DMS114 treated with DMSO at 0.1 percent for 48 hours (cell line): ENCODE results near the gene JMJD1C.
"Not testable (repeated sequence)": the region's sequence is repeated elsewhere in the genome, so short reads cannot be mapped to it uniquely, and the experiment has no call there.

Experiments used
- DNase-seq: peaks from one replicate; lab custom pipeline; 2025; ENCODE audit not compliant: unreplicated experiment; lab: John Stamatoyannopoulos, UW

Gene JMJD1C

GRCh38 chr10:63407136-63407662, 58.6 kb downstream of the JMJD1C start:
- no peak for DNase-seq

DNA sequence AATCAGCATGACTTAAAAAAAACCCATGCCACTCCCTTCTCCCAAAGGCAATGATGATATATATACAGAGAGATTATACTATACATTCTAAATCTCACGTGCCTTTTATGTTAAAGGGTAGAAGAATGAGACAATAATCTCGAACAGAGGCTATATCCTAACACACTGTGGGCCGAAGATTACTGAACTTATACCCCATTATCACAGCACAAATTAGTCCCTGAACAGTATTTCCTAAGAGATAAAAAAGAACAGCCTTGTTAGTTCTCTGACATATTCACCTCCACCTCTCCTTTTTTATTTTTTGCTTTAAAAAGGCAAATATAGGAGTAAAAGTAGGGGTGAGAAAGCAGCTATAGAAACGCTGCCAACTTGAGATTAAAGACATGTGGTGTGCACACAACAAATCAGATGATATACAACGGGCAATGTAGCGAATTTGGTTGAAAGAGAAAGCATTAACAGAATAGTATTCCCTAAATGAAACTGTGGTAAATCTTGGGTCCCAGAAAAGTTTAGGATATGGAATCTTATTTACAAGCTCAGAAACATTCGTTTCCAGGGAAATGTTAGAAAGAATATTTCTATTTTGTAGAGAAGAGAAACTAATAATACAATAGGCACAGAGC, 69.5 kb downstream of the JMJD1C start:
- no peak for DNase-seq

- DNase-seq = no peak
Measured at GRCh38 chr10:63393050-63393449, 72.7 kb downstream of the JMJD1C start.

DNA sequence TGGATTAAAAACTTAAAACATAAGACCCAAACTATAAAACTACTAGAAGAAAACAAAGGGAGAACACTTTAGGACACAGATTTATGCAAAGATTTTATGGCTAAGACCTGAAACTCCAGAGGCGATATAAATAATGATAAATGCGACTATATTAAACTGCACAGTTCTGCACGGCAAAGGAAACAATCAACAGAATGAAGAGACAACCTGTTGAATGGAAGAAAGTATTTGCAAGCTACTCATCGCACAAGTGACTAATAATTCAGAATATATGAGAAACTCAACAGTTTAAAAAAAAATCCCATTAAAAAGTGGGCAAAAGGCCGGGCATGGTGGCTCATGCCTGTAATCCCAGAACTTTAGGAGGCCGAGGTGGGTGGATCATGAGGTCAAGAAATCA, 73.6 kb downstream of the JMJD1C start:
- no peak for DNase-seq

GRCh38 chr10:63391812-63392211, 74.0 kb downstream of the JMJD1C start:
- no peak for DNase-seq

DNA sequence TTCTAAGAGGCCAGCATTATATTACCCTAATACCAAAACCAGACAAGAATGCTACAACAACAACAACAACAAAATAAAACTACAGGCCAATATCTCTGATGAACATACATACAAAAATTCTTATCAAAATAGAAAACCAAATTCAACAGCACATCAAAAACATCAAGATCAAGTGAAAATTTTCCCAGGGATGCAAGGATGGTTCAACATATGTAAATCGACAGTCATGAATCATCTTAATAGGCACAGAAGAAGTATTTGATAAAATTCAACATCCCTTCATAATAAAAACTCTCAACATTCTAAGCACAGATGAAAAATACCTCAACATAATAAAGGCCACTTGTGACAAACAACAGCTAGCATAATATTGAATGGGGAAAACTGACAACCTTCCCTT, 75.3 kb downstream of the JMJD1C start:
- DNase-seq = no peak

- DNase-seq = no peak
Measured at GRCh38 chr10:63388421-63389031, 77.3 kb downstream of the JMJD1C start.

GRCh38 chr10:63385254-63385653, 80.5 kb downstream of the JMJD1C start:
- DNase-seq = no peak

DNA sequence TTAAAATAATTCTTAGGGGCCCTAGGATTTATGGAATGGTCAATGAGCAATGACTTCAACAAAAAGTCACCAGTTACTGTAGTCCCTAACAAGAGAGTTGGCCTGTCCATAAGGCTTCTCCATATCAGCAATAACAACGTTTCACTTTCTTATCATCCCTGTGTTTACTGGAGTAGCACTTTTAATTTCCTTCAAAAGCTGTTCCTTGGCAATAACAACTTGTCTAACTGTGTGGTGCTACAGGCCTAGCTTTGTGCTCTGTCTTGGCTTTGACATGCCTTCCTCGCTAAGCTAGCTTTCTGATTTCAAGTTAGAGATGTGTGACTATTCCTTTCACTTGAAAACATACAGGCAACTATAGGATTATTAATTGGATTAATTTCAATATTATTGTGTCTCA, 81.1 kb downstream of the JMJD1C start:
- no peak for DNase-seq

- no peak for DNase-seq
Measured at GRCh38 chr10:63384001-63384400, 81.8 kb downstream of the JMJD1C start.

DNA sequence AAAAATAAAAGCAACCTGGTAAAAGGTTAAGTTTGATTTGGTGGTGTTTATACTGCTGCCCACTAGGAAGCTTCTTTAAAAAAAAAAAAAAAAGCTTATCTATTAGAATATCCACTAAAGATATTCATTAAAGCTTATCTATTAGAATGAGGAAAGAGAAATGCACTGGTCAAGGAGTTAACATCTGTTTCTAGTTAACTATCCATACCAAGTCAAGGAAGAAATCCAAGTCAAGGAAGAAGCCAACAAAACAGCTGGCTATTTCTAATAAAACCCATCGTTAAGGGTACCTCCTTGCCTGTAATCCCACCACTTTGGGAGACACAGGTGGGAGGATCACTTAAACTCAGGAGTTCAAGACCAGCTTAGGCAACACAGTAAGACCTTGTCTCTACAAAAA, 82.6 kb downstream of the JMJD1C start:
- DNase-seq = no peak

DNA sequence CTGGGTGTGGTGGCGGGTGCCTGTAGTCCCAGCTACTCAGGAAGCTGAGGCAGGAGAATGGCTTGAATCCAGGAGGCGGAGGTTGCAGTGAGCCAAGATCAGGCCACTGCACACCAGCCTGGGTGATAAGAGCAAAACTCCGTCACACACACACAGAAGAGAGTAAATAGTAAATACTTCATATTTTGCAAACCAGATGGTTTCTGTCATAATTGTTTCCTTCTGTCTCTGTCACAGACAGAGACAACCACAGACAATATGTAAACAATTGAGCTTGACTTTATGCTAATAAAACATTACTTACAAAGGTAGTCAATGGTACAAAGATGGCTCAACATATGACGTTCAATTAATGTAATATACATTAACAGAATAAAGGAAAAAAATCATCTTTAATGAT, 83.7 kb downstream of the JMJD1C start:
- DNase-seq = no peak

- DNase-seq = not testable (repeated sequence)
Measured at GRCh38 chr10:63377305-63377661, 88.5 kb downstream of the JMJD1C start.

DNA sequence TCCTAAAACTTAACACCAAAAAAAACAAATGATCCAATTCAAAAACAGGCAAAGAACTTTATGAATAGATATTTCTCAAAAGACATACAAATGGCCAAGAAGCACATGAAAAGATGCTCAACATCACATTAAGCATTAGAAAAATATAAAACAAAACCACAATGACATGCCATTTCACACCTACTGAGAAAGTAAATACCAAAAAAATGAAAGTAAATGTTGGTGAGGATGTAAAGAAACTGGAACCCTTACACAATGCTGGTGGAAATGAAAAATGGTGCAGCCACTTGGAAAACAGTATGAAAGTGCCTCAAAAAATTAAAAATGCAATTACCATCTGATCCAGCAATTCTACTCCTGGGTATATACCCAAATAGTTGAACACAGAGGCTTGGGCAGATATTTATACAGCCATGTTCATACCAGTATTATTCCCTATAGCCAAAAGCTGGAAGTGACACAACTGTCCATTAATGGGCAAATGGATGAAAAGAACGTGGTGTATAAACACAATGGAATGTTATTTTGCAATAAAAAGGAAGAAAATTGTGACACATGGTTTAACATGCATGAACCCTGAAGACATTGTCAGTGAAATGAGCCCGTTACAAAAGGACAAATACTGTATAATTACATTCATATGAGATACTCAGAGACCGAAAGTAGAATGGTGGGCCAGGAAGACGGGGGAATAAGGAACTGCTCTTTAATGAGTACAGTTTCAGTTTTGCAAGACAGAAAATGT, 89.0 kb downstream of the JMJD1C start:
- no peak for DNase-seq

- DNase-seq = no peak
Measured at GRCh38 chr10:63375859-63376258, 89.9 kb downstream of the JMJD1C start.

GRCh38 chr10:63375458-63375857, 90.3 kb downstream of the JMJD1C start:
- DNase-seq = no peak

DNA sequence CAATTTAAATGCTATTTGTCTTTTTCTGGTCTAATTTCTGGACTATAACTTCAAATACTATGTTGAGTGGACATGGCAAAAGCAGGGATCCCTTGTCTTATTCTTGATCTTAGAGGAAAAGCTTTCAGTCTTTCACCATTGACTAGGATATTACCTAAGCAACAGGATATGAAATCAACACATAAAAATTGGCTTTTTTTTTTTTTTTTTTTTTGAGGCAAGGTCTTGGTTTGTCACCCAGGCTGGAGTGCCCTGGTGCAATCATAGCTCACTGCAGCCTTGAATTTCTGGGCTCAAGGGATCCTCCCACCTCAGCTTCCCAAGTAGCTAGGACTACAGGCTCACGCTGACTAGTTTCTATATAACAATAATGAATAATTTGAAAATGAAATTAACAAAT, 90.8 kb downstream of the JMJD1C start:
- DNase-seq = no peak

GRCh38 chr10:63373176-63373575, 92.6 kb downstream of the JMJD1C start:
- DNase-seq = no peak

- no peak for DNase-seq
Measured at GRCh38 chr10:63369711-63370110, 96.1 kb downstream of the JMJD1C start.

- DNase-seq = no peak
Measured at GRCh38 chr10:63368365-63368764, 97.4 kb downstream of the JMJD1C start.

- DNase-seq = no peak
Measured at GRCh38 chr10:63366933-63367332, 98.8 kb downstream of the JMJD1C start.
